HepG2 (cell line): ENCODE data around the gene PNMA6F. TPM values are rescaled to one million over a fixed set of nuclear protein-coding genes. Genes with fewer than 3 reads are reported as not detected.
"Not testable (repeated sequence)": the region's sequence is repeated elsewhere in the genome, so short reads cannot be mapped to it uniquely, and the experiment has no call there.

Source experiments
- ATAC-seq: fragments of 200-7000 bp; cut with Tn5 transposase; 3 replicates; pipeline ENCODE4 v1.9.1; 2020; ENCODE audit warnings: mild to moderate bottlenecking, moderate library complexity
- BruUV-seq: library from RNA; stranded (reverse); fragments of 400-500 nt; replicated peaks from 2 replicates; lab custom pipeline; 2021; lab: Mats Ljungman, UMichigan
- CTCF ChIA-PET: fragments of 300-600 bp; formaldehyde crosslinking; extraction: SDS; loops from one replicate; lab custom pipeline; 2021; ENCODE audit warnings: low total read pairs, inconsistent platforms, low intra/inter-chr PET ratio; lab: Yijun Ruan, JAX
- POLR2A ChIA-PET: fragments of 350-600 bp; sonication (Branson Sonifier 250); formaldehyde crosslinking; loops from one replicate; lab custom pipeline; 2020; ENCODE audit warnings: antibody characterized with exemption, inconsistent platforms; lab: Yijun Ruan, JAX
- DNase-seq: peaks from one replicate; pipeline ENCODE4 v3.0.0-alpha.2; 2015; ENCODE audit warnings: low spot score
- FAIRE-seq: peaks from 3 replicates; lab custom pipeline; 2011; peaks lifted over from hg19 to GRCh38; lab: Jason Lieb, UNC
- H2AFZ ChIP-seq: one replicate; pipeline ENCODE4 v1.6.1; 2011; ENCODE audit warnings: low read length, inconsistent platforms
- H3K27ac ChIP-seq: fragments of 300-600 bp; 3 replicates; pipeline ENCODE4 v1.8.0; 2011; ENCODE audit warnings: mixed run types, mild to moderate bottlenecking, mixed read lengths, low read length, inconsistent platforms; ENCODE audit not compliant: insufficient read depth; ENCODE audit errors: extremely low read length
- H3K27me3 ChIP-seq, 2 experiments: fragments of 200-600 bp in 1 of 2; 2 replicates in 1 of 2; 3 replicates in 1 of 2; pipeline versions ENCODE4 v1.6.0 to v1.8.0; 2011; ENCODE audit warnings: low read length in 2 of 2, mild to moderate bottlenecking in 2 of 2, moderate library complexity in 2 of 2, inconsistent platforms in 1 of 2; ENCODE audit not compliant: insufficient read depth in 2 of 2, control insufficient read depth in 1 of 2
- H3K36me3 ChIP-seq, 2 experiments: fragments of 200-600 bp in 1 of 2; replicated peaks in 1 of 2; 2 replicates in 1 of 2; 3 replicates in 1 of 2; pipeline versions ENCODE4 v1.5.1 to v1.8.0; 2011; ENCODE audit warnings: low read length in 2 of 2, inconsistent platforms in 1 of 2; ENCODE audit not compliant: insufficient read depth in 2 of 2, control insufficient read depth in 1 of 2
- H3K4me1 ChIP-seq: 2 replicates; pipeline ENCODE4 v1.5.1; 2012; ENCODE audit warnings: low read length, inconsistent platforms; ENCODE audit not compliant: insufficient read depth
- H3K4me2 ChIP-seq: 2 replicates; pipeline ENCODE4 v1.6.0; 2011; ENCODE audit warnings: low read depth, low read length, inconsistent platforms
- H3K4me3 ChIP-seq, 3 experiments: fragments of 200-600 bp in 1 of 3; sonication (generic), shearing (Covaris generic) in 1 of 3; replicated peaks in 1 of 3; 2 replicates each; pipeline ENCODE4 v1.5.1; 2011 to 2016; ENCODE audit warnings: low read length in 3 of 3, inconsistent platforms in 2 of 3, low read depth in 2 of 3, mild to moderate bottlenecking in 2 of 3, control low read depth in 1 of 3, mixed read lengths in 1 of 3; ENCODE audit not compliant: insufficient read depth in 1 of 3
- H3K79me2 ChIP-seq: one replicate; pipeline ENCODE4 v1.6.1; 2011; ENCODE audit warnings: low read length, inconsistent platforms; ENCODE audit not compliant: insufficient read depth
- H3K9ac ChIP-seq: 2 replicates; pipeline ENCODE4 v1.6.0; 2011; ENCODE audit warnings: mild to moderate bottlenecking, low read depth, low read length, inconsistent platforms; ENCODE audit not compliant: insufficient read depth
- H3K9me3 ChIP-seq: 2 replicates; pipeline ENCODE4 v1.5.1; 2012; ENCODE audit warnings: mild to moderate bottlenecking, low read length
- H4K20me1 ChIP-seq: 2 replicates; pipeline ENCODE4 v1.6.0; 2011; ENCODE audit warnings: inconsistent platforms, mild to moderate bottlenecking, low read length, moderate library complexity; ENCODE audit not compliant: insufficient read depth
- WGBS: methylation state at CpG from one replicate; pipeline ENCODE4 v1.1.6; 2017; ENCODE audit warnings: low lambda C conversion rate; 5-methylcytosine and 5-hydroxymethylcytosine counted together
- in situ Hi-C: cut with HindIII; loops from 2 replicates; pipeline ENCODE4 v1.10.0; 2017; ENCODE audit warnings: low pct_unique_long_range_greater_than_20kb; ENCODE audit not compliant: extremely low pct_ligation_motif_present
- intact Hi-C: fragments of 100-400 bp; cut with micrococcal nuclease; formaldehyde crosslinking; loops from one replicate; pipeline ENCODE4 v1.10.0; 2022; ENCODE audit not compliant: unreplicated experiment
- polyA plus RNA-seq, 8 experiments: library from polyadenylated mRNA; depleted of rRNA in 3 of 8; stranded (reverse) in 7 of 8; unstranded in 1 of 8; fragments of >200 nt; fragmentation: Illumina TruSeq in 4 of 8; extraction: Trizol in 4 of 8; gene quantifications; 2 replicates each; pipeline versions ENCODE4 v1.2.1 to v1.2.3, GENCODE V29; 2011 to 2016; ENCODE audit warnings: low read depth in 4 of 8, missing spikeins in 1 of 8, mixed read lengths in 1 of 8; ENCODE audit not compliant: insufficient read depth in 1 of 8
- total RNA-seq, 5 experiments: library from RNA; depleted of rRNA; stranded (reverse); fragments of >200 nt; fragmentation: Illumina TruSeq; extraction: Trizol; gene quantifications; 2 replicates each; pipeline ENCODE4 v1.2.3, GENCODE V29; 2016; ENCODE audit warnings: low read depth in 1 of 5

The PNMA6F gene
- total and polyA plus RNA-seq, 2 of the 13 experiments (the other 11 are each of a cell fraction or from before 2014, with no cell fraction given), result not detected

- FAIRE-seq, H3K27ac ChIP-seq, ATAC-seq, CTCF ChIA-PET, H3K4me2 ChIP-seq, H2AFZ ChIP-seq, H3K9me3 ChIP-seq, H3K4me3 ChIP-seq, H3K79me2 ChIP-seq, H3K9ac ChIP-seq, H3K36me3 ChIP-seq, H4K20me1 ChIP-seq, H3K4me1 ChIP-seq, H3K27me3 ChIP-seq, DNase-seq, in situ Hi-C loops, BruUV-seq, intact Hi-C loops, POLR2A ChIA-PET: not testable (repeated sequence)
- no CpG with 5 or more reads among the region's 14 CpGs for WGBS
Observed at GRCh38 chrX:153276049-153276448, 45.5 kb downstream of the PNMA6F start.

GRCh38 chrX:153275418-153275817, 46.1 kb downstream of the PNMA6F start:
- no CpG with 5 or more reads among the region's 16 CpGs for WGBS
- POLR2A ChIA-PET, H3K27me3 ChIP-seq, H2AFZ ChIP-seq, H3K4me3 ChIP-seq, H3K36me3 ChIP-seq, intact Hi-C loops, H4K20me1 ChIP-seq, H3K27ac ChIP-seq, ATAC-seq, H3K79me2 ChIP-seq, BruUV-seq, H3K9me3 ChIP-seq, CTCF ChIA-PET, in situ Hi-C loops, FAIRE-seq, DNase-seq, H3K4me2 ChIP-seq, H3K4me1 ChIP-seq, H3K9ac ChIP-seq: not testable (repeated sequence)

DNA sequence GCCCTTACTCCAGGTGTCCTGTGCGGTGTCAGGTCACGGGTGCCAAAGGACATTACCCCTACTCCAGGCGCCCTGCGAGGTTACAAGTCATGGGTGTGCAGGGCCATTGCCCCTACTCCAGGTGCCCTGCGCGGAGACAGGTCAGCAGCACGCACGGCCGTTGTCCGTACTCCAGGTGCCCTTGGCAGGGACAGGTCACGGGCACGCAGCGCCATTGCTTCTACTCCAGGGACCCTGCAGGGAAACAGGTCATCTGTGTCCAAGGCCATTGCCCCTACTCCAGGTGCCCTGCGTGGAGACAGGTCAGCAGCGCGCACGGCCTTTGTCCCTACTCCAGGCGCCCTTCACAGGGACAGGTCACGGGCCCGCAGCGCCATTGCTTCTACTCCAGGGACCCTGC, 49.0 kb downstream of the PNMA6F start:
- ATAC-seq, intact Hi-C loops, in situ Hi-C loops, FAIRE-seq, H4K20me1 ChIP-seq, BruUV-seq, H3K27me3 ChIP-seq, CTCF ChIA-PET, H3K4me3 ChIP-seq, DNase-seq, H3K9ac ChIP-seq, H3K36me3 ChIP-seq, H3K79me2 ChIP-seq, H3K27ac ChIP-seq, H3K4me2 ChIP-seq, H3K9me3 ChIP-seq, H2AFZ ChIP-seq, H3K4me1 ChIP-seq, POLR2A ChIA-PET: not testable (repeated sequence)
- 90% methylated on average over 2 of the region's 21 CpGs for WGBS

DNA sequence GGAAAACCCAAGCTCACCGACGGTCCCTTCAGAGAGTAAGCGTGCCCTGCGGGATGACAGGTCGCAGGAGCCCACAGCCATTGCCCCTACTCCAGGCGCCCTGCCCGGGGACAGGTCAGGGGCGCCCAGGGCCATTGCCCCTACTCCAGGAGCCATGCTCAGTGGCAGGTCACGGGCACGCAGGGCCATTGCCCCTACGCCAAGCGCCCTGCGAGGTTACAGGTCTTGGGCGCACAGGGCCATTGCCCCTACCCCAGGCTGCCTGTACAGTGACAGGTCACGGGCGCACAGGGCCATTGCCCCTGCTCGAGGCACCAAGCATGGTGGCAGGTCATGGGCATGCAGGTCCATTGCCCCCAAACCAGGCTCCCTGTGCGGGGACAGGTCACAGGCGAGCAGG, 49.5 kb downstream of the PNMA6F start:
- H3K36me3 ChIP-seq, H4K20me1 ChIP-seq, H3K27me3 ChIP-seq, H3K9me3 ChIP-seq, H3K4me2 ChIP-seq, CTCF ChIA-PET, FAIRE-seq, intact Hi-C loops, H3K9ac ChIP-seq, DNase-seq, H3K4me3 ChIP-seq, H3K27ac ChIP-seq, POLR2A ChIA-PET, ATAC-seq, H3K79me2 ChIP-seq, H2AFZ ChIP-seq, BruUV-seq, in situ Hi-C loops, H3K4me1 ChIP-seq: not testable (repeated sequence)
- whole genome bisulfite sequencing, result no CpG with 5 or more reads among the region's 19 CpGs
